ENCODE measurements around the gene TSSK3.

The TSSK3 gene

DNA sequence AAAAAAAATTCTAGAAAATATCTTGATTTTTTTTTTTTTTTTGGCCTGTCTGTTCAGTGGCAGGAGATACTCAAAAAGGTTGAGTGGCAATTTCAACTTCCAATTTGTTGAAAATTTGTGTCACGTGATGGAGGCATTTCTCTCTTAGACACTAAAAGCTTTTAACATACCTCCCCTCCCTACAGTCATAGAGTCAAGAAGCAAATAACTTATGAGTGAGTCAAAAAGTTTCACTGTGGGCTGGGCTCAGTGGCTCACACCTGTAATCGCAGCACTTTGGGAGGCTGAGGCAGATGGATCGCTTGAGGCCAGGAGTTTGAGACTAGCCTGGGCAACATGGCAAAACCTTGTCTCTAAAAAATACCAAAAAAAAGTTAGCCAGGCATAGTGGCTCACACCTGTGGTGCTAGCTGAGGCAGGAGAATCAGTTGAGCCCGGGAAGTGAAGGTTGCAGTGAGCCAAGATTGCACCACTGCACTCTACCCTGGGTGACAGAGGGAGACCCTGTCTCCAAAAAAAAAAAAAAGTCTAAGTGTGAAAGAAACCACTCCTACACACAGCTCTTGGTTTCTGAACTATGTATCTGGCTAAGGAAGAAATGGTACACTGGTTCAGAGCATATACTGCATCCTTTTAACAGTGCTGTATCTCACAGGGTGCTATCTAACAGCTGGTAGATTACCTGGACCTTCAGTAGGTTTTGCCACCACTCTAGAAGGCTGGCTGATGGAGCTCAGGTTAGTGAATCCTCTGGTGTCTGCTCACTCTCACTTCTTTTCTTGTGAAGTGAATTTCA is 43.5 kb downstream of the TSSK3 start:
- no peak for DNase-seq

DNA sequence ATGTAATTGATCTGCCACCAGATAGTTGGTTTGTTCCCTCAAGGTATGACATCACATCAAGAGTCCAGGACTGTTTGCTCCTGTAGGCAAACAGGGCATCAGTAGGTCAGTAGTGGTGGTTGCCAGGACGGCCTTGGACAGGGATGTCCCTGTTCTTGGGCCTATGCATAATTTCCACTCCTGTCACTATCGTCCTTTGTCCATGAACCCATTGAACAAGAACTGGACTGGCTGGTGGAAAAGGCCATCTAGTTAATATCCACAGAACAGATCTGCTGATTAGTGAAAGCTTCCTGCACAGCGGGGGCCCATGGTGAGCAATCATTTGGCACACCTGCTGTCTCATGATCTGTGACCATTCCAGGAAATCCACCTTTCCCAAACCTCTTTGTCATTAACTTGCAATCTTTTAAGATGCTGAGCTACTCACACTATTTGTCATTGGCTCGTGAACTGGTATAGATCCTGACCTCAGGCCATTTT is 44.3 kb downstream of the TSSK3 start:
- no peak for DNase-seq

DNA sequence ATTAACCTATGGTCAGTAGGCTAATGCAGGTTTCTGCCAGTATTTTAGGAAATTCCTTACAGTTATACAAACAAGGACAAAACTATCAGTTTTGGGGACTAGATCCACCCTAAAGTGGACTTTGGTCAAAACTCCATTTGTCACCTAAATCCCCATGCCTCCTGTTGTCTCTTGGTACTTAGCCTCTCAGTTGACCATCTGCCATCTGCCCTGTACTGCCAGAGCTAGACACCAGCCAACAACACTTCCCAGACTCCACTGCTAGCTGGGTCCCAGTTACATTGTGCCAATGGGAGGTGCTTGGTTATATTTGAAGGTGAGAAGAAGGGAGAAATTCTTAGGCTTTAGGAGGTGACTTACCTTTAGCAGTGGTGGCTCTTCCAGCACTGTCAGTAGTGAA is 48.9 kb downstream of the TSSK3 start:
- no peak for DNase-seq

DNA sequence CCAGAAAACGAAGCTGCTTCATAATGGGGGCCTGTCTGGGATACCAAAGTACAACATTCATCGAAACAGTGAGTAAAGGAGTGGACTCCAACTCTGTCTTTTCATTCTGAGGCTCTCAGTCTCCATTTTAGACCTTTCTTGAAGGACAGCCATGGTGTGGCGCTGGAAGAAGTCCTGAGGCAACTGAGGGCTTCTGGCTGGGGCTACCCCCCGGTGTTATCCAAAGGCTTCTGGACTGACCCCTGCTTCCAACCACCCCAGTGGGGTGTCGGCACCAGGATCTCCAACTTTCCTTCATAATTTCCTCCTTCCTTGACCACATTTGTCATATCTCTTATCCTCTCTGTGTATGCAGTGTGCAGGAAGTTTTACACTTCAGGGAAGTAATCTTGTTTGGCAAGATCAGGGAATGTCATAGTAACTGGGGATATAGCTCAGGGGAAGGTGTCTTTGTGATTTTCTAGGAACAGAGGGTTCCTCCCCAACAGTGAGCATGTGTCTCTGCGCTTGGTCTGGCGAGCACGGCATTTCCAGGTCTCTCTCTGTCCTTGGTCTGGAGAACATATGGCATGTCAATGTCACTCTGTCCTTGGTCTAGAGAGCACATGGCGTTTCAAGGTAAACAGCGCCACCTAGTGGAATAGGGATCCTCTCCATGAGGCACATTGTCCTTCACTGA is 51.3 kb downstream of the TSSK3 start:
- peak; percentile 73 for DNase-seq

Data from EL (cell line).